Spleen (tissue), 7 donors: ENCODE results near the gene NME3.

Source experiments
- POLR2A ChIP-seq, 3 donors: fragments of 450-650 bp; IDR thresholded peaks; one replicate each; pipeline ENCODE4 v1.5.1; 2017; ENCODE audit warnings: antibody characterized with exemption in 3 of 3, mild to moderate bottlenecking in 1 of 3
- POLR2AphosphoS5 ChIP-seq, 3 donors: sonication (generic); formaldehyde crosslinking; IDR thresholded peaks; one replicate each; pipeline ENCODE4 v1.5.1; 2017; ENCODE audit warnings: antibody characterized with exemption in 3 of 3
- TF ChIP-seq, protein P1 (sequence below), 11 experiments: fragments of 200-600 bp in 7 of 11; fragments of 450-650 bp in 4 of 11; sonication (generic) in 4 of 11; IDR thresholded peaks in 8 of 11; conservative IDR thresholded peaks in 3 of 11; 1 replicate in 7 of 11; 2 replicates in 4 of 11; pipeline versions ENCODE4 v1.4.0 to v1.8.0; 2016 to 2021; ENCODE audit warnings: antibody characterized with exemption in 11 of 11, inconsistent platforms in 4 of 11, mild to moderate bottlenecking in 1 of 11
- donor health status: DM: no; HTN: no; CAD: no; lungs with moderate emphysema.
- donor health status: DM: no; HTN: no; CAD: no.
- donor health status: DM: no; HTN: no; CAD: no.

DNA sequence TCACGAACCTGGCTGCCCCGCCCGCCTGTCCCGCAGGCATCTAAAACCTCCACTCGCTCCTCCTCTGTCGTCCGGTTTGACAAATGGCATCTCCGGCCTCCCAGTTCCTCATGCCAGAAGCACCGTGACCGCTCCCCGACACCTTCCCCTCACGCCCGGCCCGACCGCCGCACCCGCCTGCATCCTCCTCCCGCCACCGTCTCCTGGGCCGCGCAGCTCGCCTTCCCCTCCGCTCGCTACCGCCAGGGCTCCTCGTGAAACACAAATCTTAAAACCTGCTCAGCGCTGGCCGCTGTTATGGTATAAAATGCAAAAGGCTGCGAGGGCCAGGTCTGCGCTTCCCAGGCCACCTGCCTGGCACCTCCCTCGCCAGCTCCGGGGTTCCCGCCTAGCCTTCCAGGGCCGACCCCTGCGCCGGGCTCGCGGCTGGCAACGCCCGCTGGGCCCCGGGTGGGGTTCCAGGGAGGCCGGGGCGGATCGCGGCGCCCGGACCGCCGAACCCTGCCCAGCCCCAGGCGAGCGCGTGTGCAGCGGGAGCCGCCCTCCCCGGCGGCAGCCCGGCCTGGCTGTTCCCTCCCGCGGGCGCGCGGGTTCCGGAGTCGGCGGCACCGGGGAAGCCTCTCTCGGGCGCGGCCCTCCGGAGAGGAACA lies 10.5 kb upstream of the NME3 start:
- TF ChIP-seq, protein P1, sequence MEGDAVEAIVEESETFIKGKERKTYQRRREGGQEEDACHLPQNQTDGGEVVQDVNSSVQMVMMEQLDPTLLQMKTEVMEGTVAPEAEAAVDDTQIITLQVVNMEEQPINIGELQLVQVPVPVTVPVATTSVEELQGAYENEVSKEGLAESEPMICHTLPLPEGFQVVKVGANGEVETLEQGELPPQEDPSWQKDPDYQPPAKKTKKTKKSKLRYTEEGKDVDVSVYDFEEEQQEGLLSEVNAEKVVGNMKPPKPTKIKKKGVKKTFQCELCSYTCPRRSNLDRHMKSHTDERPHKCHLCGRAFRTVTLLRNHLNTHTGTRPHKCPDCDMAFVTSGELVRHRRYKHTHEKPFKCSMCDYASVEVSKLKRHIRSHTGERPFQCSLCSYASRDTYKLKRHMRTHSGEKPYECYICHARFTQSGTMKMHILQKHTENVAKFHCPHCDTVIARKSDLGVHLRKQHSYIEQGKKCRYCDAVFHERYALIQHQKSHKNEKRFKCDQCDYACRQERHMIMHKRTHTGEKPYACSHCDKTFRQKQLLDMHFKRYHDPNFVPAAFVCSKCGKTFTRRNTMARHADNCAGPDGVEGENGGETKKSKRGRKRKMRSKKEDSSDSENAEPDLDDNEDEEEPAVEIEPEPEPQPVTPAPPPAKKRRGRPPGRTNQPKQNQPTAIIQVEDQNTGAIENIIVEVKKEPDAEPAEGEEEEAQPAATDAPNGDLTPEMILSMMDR (IDR thresholded peaks at IDR 0.05 in 8 of 11, conservative IDR thresholded peaks at IDR 0.05 in 3 of 11): peak in 1 of 11 experiments; percentile 21
- TF ChIP-seq POLR2A (IDR thresholded peaks at IDR 0.05) (no peak), POLR2AphosphoS5 (IDR thresholded peaks at IDR 0.05) (peak; percentile 0 to 55 (median 35))
